ENCODE measurements around the gene SLC35F3. TPM values are rescaled to one million over a fixed set of nuclear protein-coding genes. Genes with fewer than 3 reads are reported as not detected.

SLC35F3 gene
- total RNA-seq, 1 experiment from 2014 or later: not detected

GRCh38 chr1:233983811-233984210 lies 79.3 kb downstream of the SLC35F3 start:
- Histone ChIP-seq H3K36me3 (ENCODE audit: insufficient read depth, low read length) (no peaks in the 10 kb centered on the region), H3K27me3 (ENCODE audit: low read length) (no peaks in the 10 kb centered on the region)

GRCh38 chr1:233988963-233989696 lies 84.7 kb downstream of the SLC35F3 start:
- Histone ChIP-seq H3K4me3 (ENCODE audit: low read length) (no peak overlapping the region), H3K4me1 (ENCODE audit: low read length) (no peaks in the 10 kb centered on the region), H3K27ac (ENCODE audit: low read length) (no peak overlapping the region), H3K79me2 (ENCODE audit: low read length) (no peaks in the 10 kb centered on the region), H4K20me1 (ENCODE audit: insufficient read depth, low read depth, low read length) (no peaks in the 10 kb centered on the region), H3K36me3 (ENCODE audit: insufficient read depth, low read length) (no peaks in the 10 kb centered on the region), H3K9ac (ENCODE audit: low read length) (no peak overlapping the region), H2AFZ (ENCODE audit: low read length) (no peak overlapping the region), H3K27me3 (ENCODE audit: low read length) (no peaks in the 10 kb centered on the region), H3K9me3 (ENCODE audit: low read length) (no peaks in the 10 kb centered on the region), H3K4me2 (ENCODE audit: low read depth, low read length, poor library complexity, severe bottlenecking) (no peak overlapping the region), H3K9me2 (replicated peaks; ENCODE audit: insufficient read depth, low read length) (no peaks in the 10 kb centered on the region)
- DNase-seq: no peak

More at GRCh38 chr1:233983811-233984210, 79.3 kb downstream of the SLC35F3 start:
- DNase-seq: no peak
- no peak overlapping the region for H3K4me3 ChIP-seq (ENCODE audit: low read length)
- no peaks in the 10 kb centered on the region for H3K9me3 ChIP-seq (ENCODE audit: low read length)
- no peaks in the 10 kb centered on the region for H3K79me2 ChIP-seq (ENCODE audit: low read length)
- H2AFZ ChIP-seq (ENCODE audit: low read length): no peak overlapping the region
- no peak overlapping the region for H3K4me2 ChIP-seq (ENCODE audit: low read depth, low read length, poor library complexity, severe bottlenecking)
- H3K27ac ChIP-seq (ENCODE audit: low read length): no peak overlapping the region
- no peak overlapping the region for H3K9ac ChIP-seq (ENCODE audit: low read length)
- H3K4me1 ChIP-seq (ENCODE audit: low read length): no peaks in the 10 kb centered on the region
- no peaks in the 10 kb centered on the region for H4K20me1 ChIP-seq (ENCODE audit: insufficient read depth, low read depth, low read length)
- no peaks in the 10 kb centered on the region for H3K9me2 ChIP-seq (replicated peaks; ENCODE audit: insufficient read depth, low read length)

- Histone ChIP-seq H3K9me2 (replicated peaks; ENCODE audit: insufficient read depth, low read length) (no peaks in the 10 kb centered on the region), H3K36me3 (ENCODE audit: insufficient read depth, low read length) (no peaks in the 10 kb centered on the region), H2AFZ (ENCODE audit: low read length) (no peak overlapping the region), H3K4me1 (ENCODE audit: low read length) (no peaks in the 10 kb centered on the region), H3K9ac (ENCODE audit: low read length) (no peak overlapping the region), H4K20me1 (ENCODE audit: insufficient read depth, low read depth, low read length) (no peaks in the 10 kb centered on the region), H3K79me2 (ENCODE audit: low read length) (no peaks in the 10 kb centered on the region), H3K4me3 (ENCODE audit: low read length) (no peak overlapping the region), H3K4me2 (ENCODE audit: low read depth, low read length, poor library complexity, severe bottlenecking) (no peak overlapping the region), H3K27ac (ENCODE audit: low read length) (no peak overlapping the region), H3K27me3 (ENCODE audit: low read length) (no peaks in the 10 kb centered on the region), H3K9me3 (ENCODE audit: low read length) (no peaks in the 10 kb centered on the region)
- no peak for DNase-seq
Observed at GRCh38 chr1:233990486-233990885, 86.0 kb downstream of the SLC35F3 start.

- Histone ChIP-seq H3K4me1 (ENCODE audit: low read length) (no peaks in the 10 kb centered on the region), H3K9me3 (ENCODE audit: low read length) (no peaks in the 10 kb centered on the region), H3K9ac (ENCODE audit: low read length) (no peak overlapping the region), H2AFZ (ENCODE audit: low read length) (no peak overlapping the region), H3K4me3 (ENCODE audit: low read length) (no peak overlapping the region), H3K27me3 (ENCODE audit: low read length) (no peaks in the 10 kb centered on the region), H3K79me2 (ENCODE audit: low read length) (no peaks in the 10 kb centered on the region), H4K20me1 (ENCODE audit: insufficient read depth, low read depth, low read length) (no peaks in the 10 kb centered on the region), H3K4me2 (ENCODE audit: low read depth, low read length, poor library complexity, severe bottlenecking) (no peak overlapping the region), H3K27ac (ENCODE audit: low read length) (no peak overlapping the region), H3K9me2 (replicated peaks; ENCODE audit: insufficient read depth, low read length) (no peaks in the 10 kb centered on the region), H3K36me3 (ENCODE audit: insufficient read depth, low read length) (no peaks in the 10 kb centered on the region)
- no peak for DNase-seq
Observed at GRCh38 chr1:233993651-233994050, 89.2 kb downstream of the SLC35F3 start.

DNA sequence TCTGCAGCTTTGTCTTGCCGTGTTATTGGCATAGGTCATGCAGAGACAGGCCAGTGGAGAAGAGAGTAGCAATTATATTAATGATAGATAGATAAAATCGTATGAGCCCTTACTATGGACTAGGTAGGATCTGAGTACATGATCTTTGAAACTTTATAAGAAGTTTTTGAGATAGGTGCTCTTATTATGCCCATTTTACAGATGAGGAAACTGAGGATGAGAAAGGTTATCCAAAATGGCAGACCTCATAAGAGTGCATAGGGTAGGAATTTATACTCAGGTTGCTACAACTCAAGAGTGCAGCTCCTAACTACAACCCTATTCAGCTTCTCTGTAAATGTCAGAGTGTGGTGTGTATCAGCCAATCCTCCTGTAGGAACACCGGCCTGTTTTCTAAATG lies 89.6 kb downstream of the SLC35F3 start:
- Histone ChIP-seq H3K9me2 (replicated peaks; ENCODE audit: insufficient read depth, low read length) (no peaks in the 10 kb centered on the region), H3K4me3 (ENCODE audit: low read length) (no peak overlapping the region), H4K20me1 (ENCODE audit: insufficient read depth, low read depth, low read length) (no peaks in the 10 kb centered on the region), H3K9ac (ENCODE audit: low read length) (no peak overlapping the region), H2AFZ (ENCODE audit: low read length) (no peak overlapping the region), H3K4me1 (ENCODE audit: low read length) (no peaks in the 10 kb centered on the region), H3K36me3 (ENCODE audit: insufficient read depth, low read length) (no peaks in the 10 kb centered on the region), H3K79me2 (ENCODE audit: low read length) (no peaks in the 10 kb centered on the region), H3K27ac (ENCODE audit: low read length) (no peak overlapping the region), H3K27me3 (ENCODE audit: low read length) (no peaks in the 10 kb centered on the region), H3K4me2 (ENCODE audit: low read depth, low read length, poor library complexity, severe bottlenecking) (no peak overlapping the region), H3K9me3 (ENCODE audit: low read length) (no peaks in the 10 kb centered on the region)
- no peak for DNase-seq

- Histone ChIP-seq H3K4me2 (ENCODE audit: low read depth, low read length, poor library complexity, severe bottlenecking) (no peak overlapping the region), H3K36me3 (ENCODE audit: insufficient read depth, low read length) (no peaks in the 10 kb centered on the region), H3K27me3 (ENCODE audit: low read length) (no peaks in the 10 kb centered on the region), H3K4me3 (ENCODE audit: low read length) (no peak overlapping the region), H3K9ac (ENCODE audit: low read length) (no peak overlapping the region), H3K9me3 (ENCODE audit: low read length) (no peaks in the 10 kb centered on the region), H3K9me2 (replicated peaks; ENCODE audit: insufficient read depth, low read length) (no peaks in the 10 kb centered on the region), H4K20me1 (ENCODE audit: insufficient read depth, low read depth, low read length) (no peaks in the 10 kb centered on the region), H2AFZ (ENCODE audit: low read length) (no peak overlapping the region), H3K79me2 (ENCODE audit: low read length) (no peaks in the 10 kb centered on the region), H3K4me1 (ENCODE audit: low read length) (no peaks in the 10 kb centered on the region), H3K27ac (ENCODE audit: low read length) (no peak overlapping the region)
- no peak for DNase-seq
Observed at GRCh38 chr1:233998456-233998855, 94.0 kb downstream of the SLC35F3 start.

GRCh38 chr1:233998891-233999290 lies 94.4 kb downstream of the SLC35F3 start:
- no peak for DNase-seq
- H3K4me2 ChIP-seq (ENCODE audit: low read depth, low read length, poor library complexity, severe bottlenecking): no peak overlapping the region
- H3K9ac ChIP-seq (ENCODE audit: low read length): no peak overlapping the region
- H2AFZ ChIP-seq (ENCODE audit: low read length): no peak overlapping the region
- H3K4me1 ChIP-seq (ENCODE audit: low read length): no peaks in the 10 kb centered on the region
- H3K9me3 ChIP-seq (ENCODE audit: low read length): no peaks in the 10 kb centered on the region
- no peak overlapping the region for H3K27ac ChIP-seq (ENCODE audit: low read length)
- H3K27me3 ChIP-seq (ENCODE audit: low read length): no peaks in the 10 kb centered on the region
- no peaks in the 10 kb centered on the region for H3K9me2 ChIP-seq (replicated peaks; ENCODE audit: insufficient read depth, low read length)
- H3K36me3 ChIP-seq (ENCODE audit: insufficient read depth, low read length): no peaks in the 10 kb centered on the region
- H3K79me2 ChIP-seq (ENCODE audit: low read length): no peaks in the 10 kb centered on the region
- H4K20me1 ChIP-seq (ENCODE audit: insufficient read depth, low read depth, low read length): no peaks in the 10 kb centered on the region
- H3K4me3 ChIP-seq (ENCODE audit: low read length): no peak overlapping the region

DNA sequence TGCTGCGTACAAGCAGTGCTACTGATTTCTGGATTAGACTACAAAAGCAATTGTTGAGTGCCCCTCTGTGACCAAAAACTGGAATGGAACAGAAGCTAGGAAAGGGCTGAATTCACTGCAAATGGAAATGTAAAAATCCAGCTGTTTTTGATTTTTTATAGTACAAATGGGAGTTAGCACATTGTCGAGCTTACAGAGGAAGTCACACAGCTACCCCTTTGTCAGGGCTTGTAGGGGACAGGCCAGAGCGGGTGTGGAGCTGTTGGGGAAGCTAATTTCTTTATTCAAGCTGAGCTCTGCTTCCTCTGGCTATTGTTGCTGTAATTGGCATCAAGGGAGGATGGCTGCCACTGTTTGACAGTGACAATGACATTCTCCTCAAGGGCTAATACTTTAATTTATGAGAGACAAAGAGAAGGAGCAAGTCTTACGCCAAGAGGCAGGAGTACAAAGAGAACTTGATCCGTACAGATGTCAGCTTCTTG lies 96.1 kb downstream of the SLC35F3 start:
- Histone ChIP-seq H3K27ac (ENCODE audit: low read length) (no peak overlapping the region), H3K9me3 (ENCODE audit: low read length) (no peaks in the 10 kb centered on the region), H3K79me2 (ENCODE audit: low read length) (no peaks in the 10 kb centered on the region), H3K27me3 (ENCODE audit: low read length) (no peaks in the 10 kb centered on the region), H3K9me2 (replicated peaks; ENCODE audit: insufficient read depth, low read length) (no peaks in the 10 kb centered on the region), H3K4me2 (ENCODE audit: low read depth, low read length, poor library complexity, severe bottlenecking) (no peak overlapping the region), H3K4me1 (ENCODE audit: low read length) (no peaks in the 10 kb centered on the region), H3K4me3 (ENCODE audit: low read length) (no peak overlapping the region), H4K20me1 (ENCODE audit: insufficient read depth, low read depth, low read length) (no peaks in the 10 kb centered on the region), H2AFZ (ENCODE audit: low read length) (no peak overlapping the region), H3K9ac (ENCODE audit: low read length) (no peak overlapping the region), H3K36me3 (ENCODE audit: insufficient read depth, low read length) (no peaks in the 10 kb centered on the region)
- no peak for DNase-seq

All from Karpas-422 (cell line).